ENCODE results near the gene ACOT11. TPM values are rescaled to one million over a fixed set of nuclear protein-coding genes. Genes with fewer than 3 reads are reported as not detected.
"Not testable (repeated sequence)": the region's sequence is repeated elsewhere in the genome, so short reads cannot be mapped to it uniquely, and the experiment has no call there.

The ACOT11 gene
- total and polyA plus RNA-seq, 3 experiments from 2014 or later: 0.09 to 0.58 (median 0.37) TPM

GRCh38 chr1:54506594-54506993 is 41.4 kb upstream of the ACOT11 start:
- Mint-ChIP-seq H3K27ac (no peak overlapping the region), H3K4me3 (no peak overlapping the region), H3K27me3 (peaks cover 13 to 29% of the 10 kb centered on the region in 2 donors), H3K9me3 (no peaks in the 10 kb centered on the region), H3K36me3 (peaks cover 0 to 1% (median 0%) of the 10 kb centered on the region in 3 donors), H3K4me1 (no peaks in the 10 kb centered on the region)
- Histone ChIP-seq H3K9me3 (ENCODE audit: low read length) (no peaks in the 10 kb centered on the region), H3K27me3 (ENCODE audit: insufficient read depth, low read length, poor library complexity, severe bottlenecking) (no peaks in the 10 kb centered on the region), H3K27ac (ENCODE audit: low read depth, low read length) (no peak overlapping the region), H3K4me3 (ENCODE audit: low read length) (no peak overlapping the region), H3K4me1 (ENCODE audit: insufficient read depth, low read length) (no peaks in the 10 kb centered on the region), H3K36me3 (ENCODE audit: insufficient read depth, low read length) (no peaks in the 10 kb centered on the region)
- POLR2A ChIA-PET: no interaction called here
- no peak for DNase-seq
- CTCF ChIA-PET: no interaction called here

DNA sequence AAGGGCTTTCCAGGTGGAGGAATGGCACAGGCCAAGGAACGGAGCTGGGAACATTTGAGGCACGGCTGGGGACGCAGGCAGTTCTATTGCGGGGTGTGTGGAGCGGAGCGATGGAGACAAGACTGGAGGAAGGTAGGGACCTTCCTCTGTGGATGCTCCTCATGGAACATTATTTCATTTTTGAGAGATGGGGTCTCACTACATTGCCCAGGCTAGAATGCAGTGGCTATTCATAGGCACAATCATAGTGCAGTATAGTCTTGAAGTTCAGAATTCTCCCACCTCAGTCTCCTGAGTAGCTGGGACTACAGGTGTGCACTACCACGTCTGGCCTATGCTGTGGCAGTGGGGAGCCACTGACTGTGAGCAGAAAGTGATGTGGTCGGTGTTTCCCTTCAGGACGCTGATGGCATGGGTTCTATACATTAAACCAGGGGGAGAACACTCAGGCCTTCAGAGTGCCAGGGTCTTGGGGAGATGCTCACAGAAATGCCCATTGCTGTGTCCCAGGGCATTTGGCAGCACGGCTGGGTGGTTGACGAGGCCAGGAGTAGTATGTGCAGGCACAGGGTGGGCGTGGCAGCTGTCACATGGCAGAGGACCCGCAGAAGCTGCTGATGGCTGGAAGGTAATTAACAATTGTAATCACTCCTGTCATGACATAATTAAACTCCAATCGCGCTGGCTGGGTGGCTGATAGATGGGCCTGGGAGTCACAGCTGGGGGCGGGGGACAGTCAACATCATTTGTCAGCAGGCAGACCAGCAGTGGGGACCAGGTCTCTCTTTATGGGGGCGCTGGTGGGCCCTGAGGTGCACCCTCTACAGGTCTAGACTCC is 40.8 kb upstream of the ACOT11 start:
- no peak for DNase-seq
- POLR2A ChIA-PET: no interaction called here
- Mint-ChIP-seq H3K27ac (no peak overlapping the region), H3K9me3 (no peaks in the 10 kb centered on the region), H3K4me1 (no peaks in the 10 kb centered on the region), H3K36me3 (peaks cover 0 to 1% (median 0%) of the 10 kb centered on the region in 3 donors), H3K4me3 (no peak overlapping the region), H3K27me3 (peaks cover 8 to 24% of the 10 kb centered on the region in 2 donors)
- Histone ChIP-seq H3K4me1 (ENCODE audit: insufficient read depth, low read length) (no peaks in the 10 kb centered on the region), H3K27me3 (ENCODE audit: insufficient read depth, low read length, poor library complexity, severe bottlenecking) (no peaks in the 10 kb centered on the region), H3K4me3 (ENCODE audit: low read length) (no peak overlapping the region), H3K27ac (ENCODE audit: low read depth, low read length) (no peak overlapping the region), H3K36me3 (ENCODE audit: insufficient read depth, low read length) (no peaks in the 10 kb centered on the region), H3K9me3 (ENCODE audit: low read length) (no peaks in the 10 kb centered on the region)
- CTCF ChIA-PET: no interaction called here

DNA sequence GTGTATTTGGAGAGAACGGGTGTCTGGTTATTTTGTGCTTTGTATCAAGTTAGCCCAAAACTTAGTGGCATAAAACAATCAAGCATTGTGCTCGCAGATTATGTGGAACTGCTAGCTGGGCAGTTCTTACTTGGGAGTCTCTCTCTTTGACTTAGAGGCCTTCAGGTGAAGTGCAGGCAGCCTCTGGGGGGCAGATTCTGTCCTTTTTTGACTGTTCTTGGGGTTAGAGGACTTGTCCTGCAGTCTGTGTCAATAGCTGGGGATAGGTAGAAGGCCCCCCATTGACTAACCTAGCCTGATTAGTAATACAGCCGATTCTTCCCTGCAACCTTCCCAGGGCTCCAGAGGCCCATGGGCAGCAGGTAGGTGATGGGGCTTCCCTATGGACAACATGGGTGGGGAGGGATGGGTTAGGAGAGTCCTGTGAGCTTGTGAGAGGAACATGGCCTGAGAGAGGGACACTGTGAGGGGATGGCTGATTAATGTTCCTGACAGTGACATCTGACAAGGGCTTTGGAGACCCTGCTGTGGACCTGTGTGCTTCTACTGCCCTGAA is 37.2 kb upstream of the ACOT11 start:
- no peaks in the 10 kb centered on the region for H3K36me3 ChIP-seq (ENCODE audit: insufficient read depth, low read length)
- H3K27ac ChIP-seq (ENCODE audit: low read depth, low read length): no peak overlapping the region
- Mint-ChIP-seq H3K4me3 (no peak overlapping the region), H3K36me3 (no peaks in the 10 kb centered on the region), H3K27ac (no peak overlapping the region), H3K4me1 (no peaks in the 10 kb centered on the region), H3K27me3 (peaks cover 2 to 20% of the 10 kb centered on the region in 2 donors), H3K9me3 (no peaks in the 10 kb centered on the region)
- ChIA-PET POLR2A (no interaction called here), CTCF (interaction anchor here (1.2 kb wide), 1 partner anchor 21 kb away, joined by 3 read pairs; no protein-coding TSS in a partner anchor)
- no peak for DNase-seq
- no peaks in the 10 kb centered on the region for H3K4me1 ChIP-seq (ENCODE audit: insufficient read depth, low read length)
- no peaks in the 10 kb centered on the region for H3K27me3 ChIP-seq (ENCODE audit: insufficient read depth, low read length, poor library complexity, severe bottlenecking)
- no peaks in the 10 kb centered on the region for H3K9me3 ChIP-seq (ENCODE audit: low read length)
- no peak overlapping the region for H3K4me3 ChIP-seq (ENCODE audit: low read length)

DNA sequence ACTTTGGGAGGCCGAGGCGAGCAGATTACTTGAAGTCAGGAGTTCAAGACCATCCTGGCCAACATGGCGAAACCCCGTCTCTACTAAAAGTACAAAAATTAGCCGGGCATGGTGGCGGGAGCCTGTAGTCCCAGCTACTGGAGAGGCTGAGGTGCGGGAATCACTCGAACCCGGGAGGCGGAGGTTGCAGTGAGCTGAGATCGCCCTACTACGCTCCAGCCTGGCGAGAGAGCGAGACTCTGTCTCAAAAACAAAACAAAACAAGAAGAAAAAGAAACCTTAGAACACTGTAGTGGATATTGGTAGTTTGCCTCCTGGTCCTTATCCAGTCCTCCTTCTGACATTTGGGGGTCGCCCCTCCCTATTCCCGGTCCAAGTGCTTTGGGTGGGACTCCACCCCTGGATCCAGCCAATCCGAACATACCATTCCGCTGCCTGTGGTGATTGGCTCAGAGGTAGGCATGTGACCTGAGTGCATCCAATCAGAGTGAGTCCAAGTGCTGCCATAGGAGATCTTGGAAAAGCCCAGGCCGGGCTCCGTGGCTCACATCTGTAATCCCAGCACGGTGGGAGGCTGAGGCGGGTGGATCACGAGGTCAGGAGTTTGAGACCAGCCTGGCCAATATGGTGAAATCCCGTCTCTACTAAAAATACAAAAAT is 34.0 kb upstream of the ACOT11 start:
- H3K4me3 Mint-ChIP-seq; DNase-seq; H3K4me3 ChIP-seq (ENCODE audit: low read length); H3K4me1 ChIP-seq (ENCODE audit: insufficient read depth, low read length); H3K9me3 ChIP-seq (ENCODE audit: low read length); H3K27me3 ChIP-seq (ENCODE audit: insufficient read depth, low read length, poor library complexity, severe bottlenecking); CTCF ChIA-PET; POLR2A ChIA-PET; H3K36me3 ChIP-seq (ENCODE audit: insufficient read depth, low read length); H3K36me3 Mint-ChIP-seq; H3K4me1 Mint-ChIP-seq; H3K27ac ChIP-seq (ENCODE audit: low read depth, low read length); H3K9me3 Mint-ChIP-seq: not testable (repeated sequence)
- H3K27ac Mint-ChIP-seq: peak overlapping the region in 1 of 8 donors; percentile 74
- H3K27me3 Mint-ChIP-seq: peaks cover 3 to 22% of the 10 kb centered on the region in 2 donors

- H3K4me1 Mint-ChIP-seq: no peaks in the 10 kb centered on the region
- no peak for DNase-seq
- CTCF ChIA-PET: no interaction called here
- Histone ChIP-seq H3K4me1 (ENCODE audit: insufficient read depth, low read length) (no peaks in the 10 kb centered on the region), H3K9me3 (ENCODE audit: low read length) (no peaks in the 10 kb centered on the region), H3K36me3 (ENCODE audit: insufficient read depth, low read length) (no peaks in the 10 kb centered on the region), H3K27ac (ENCODE audit: low read depth, low read length) (no peak overlapping the region), H3K27me3 (ENCODE audit: insufficient read depth, low read length, poor library complexity, severe bottlenecking) (no peaks in the 10 kb centered on the region), H3K4me3 (ENCODE audit: low read length) (no peak overlapping the region)
- H3K27me3 Mint-ChIP-seq: peaks cover 6 to 19% of the 10 kb centered on the region in 2 donors
- no peaks in the 10 kb centered on the region for H3K36me3 Mint-ChIP-seq
- H3K9me3 Mint-ChIP-seq: no peaks in the 10 kb centered on the region
- POLR2A ChIA-PET: no interaction called here
- no peak overlapping the region for H3K4me3 Mint-ChIP-seq
- no peak overlapping the region for H3K27ac Mint-ChIP-seq
These were observed 31.6 kb upstream of the ACOT11 start for GRCh38 chr1:54516249-54516920.

DNA sequence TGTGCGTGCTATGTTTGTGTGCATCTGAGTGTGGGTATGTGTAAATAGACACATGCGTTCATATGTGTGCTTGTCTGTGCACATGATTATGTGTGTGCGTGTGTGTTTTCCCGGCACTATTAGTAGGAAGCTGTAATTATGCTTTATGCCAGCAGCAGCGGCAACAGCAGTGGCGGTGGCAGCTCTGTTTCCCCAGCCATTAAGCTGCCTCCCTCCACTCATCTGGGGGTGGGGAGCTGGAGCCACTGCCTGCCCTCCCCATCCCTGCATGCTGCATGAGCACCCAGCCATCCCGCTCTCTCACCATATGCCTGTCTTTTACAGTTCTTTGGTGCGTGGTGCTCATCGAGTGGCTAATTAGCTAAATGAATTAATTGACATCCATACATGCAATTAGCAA is 30.5 kb upstream of the ACOT11 start:
- no peaks in the 10 kb centered on the region for H3K4me1 ChIP-seq (ENCODE audit: insufficient read depth, low read length)
- H3K36me3 ChIP-seq (ENCODE audit: insufficient read depth, low read length): no peaks in the 10 kb centered on the region
- H3K27me3 Mint-ChIP-seq: peaks cover 6 to 15% of the 10 kb centered on the region in 2 donors
- H3K27me3 ChIP-seq (ENCODE audit: insufficient read depth, low read length, poor library complexity, severe bottlenecking): no peaks in the 10 kb centered on the region
- DNase-seq: no peak
- no peaks in the 10 kb centered on the region for H3K36me3 Mint-ChIP-seq
- H3K4me3 Mint-ChIP-seq: no peak overlapping the region
- no peak overlapping the region for H3K4me3 ChIP-seq (ENCODE audit: low read length)
- ChIA-PET CTCF (interaction anchor here (1.0 kb wide), 1 partner anchor 24 kb away, joined by 3 read pairs; no protein-coding TSS in a partner anchor), POLR2A (no interaction called here)
- no peaks in the 10 kb centered on the region for H3K4me1 Mint-ChIP-seq
- no peaks in the 10 kb centered on the region for H3K9me3 ChIP-seq (ENCODE audit: low read length)
- H3K27ac Mint-ChIP-seq: no peak overlapping the region
- no peak overlapping the region for H3K27ac ChIP-seq (ENCODE audit: low read depth, low read length)
- H3K9me3 Mint-ChIP-seq: no peaks in the 10 kb centered on the region

DNA sequence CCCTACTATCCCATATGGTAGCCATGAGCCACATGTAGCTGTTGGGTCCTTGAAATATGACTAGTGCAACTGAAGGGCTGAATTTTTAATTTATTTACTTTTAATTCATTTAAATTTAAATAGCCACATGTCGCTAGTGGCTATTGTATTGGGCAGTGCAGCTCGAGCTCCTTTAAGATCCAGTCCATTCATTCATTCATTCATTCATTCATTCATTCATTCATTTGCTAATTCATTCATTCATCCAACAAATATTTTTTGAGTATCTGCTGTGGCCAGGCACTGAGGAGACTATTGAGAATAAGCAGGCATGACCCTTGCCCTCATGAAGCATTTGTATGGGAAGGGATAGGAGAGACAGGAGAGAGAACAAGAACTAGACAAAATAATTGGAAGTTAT is 29.5 kb upstream of the ACOT11 start:
- no peaks in the 10 kb centered on the region for H3K36me3 ChIP-seq (ENCODE audit: insufficient read depth, low read length)
- H3K27ac ChIP-seq (ENCODE audit: low read depth, low read length): no peak overlapping the region
- no peak overlapping the region for H3K4me3 ChIP-seq (ENCODE audit: low read length)
- H3K36me3 Mint-ChIP-seq: no peaks in the 10 kb centered on the region
- peaks cover 6 to 10% of the 10 kb centered on the region in 2 donors for H3K27me3 Mint-ChIP-seq
- no peaks in the 10 kb centered on the region for H3K27me3 ChIP-seq (ENCODE audit: insufficient read depth, low read length, poor library complexity, severe bottlenecking)
- H3K9me3 ChIP-seq (ENCODE audit: low read length): no peaks in the 10 kb centered on the region
- no peaks in the 10 kb centered on the region for H3K9me3 Mint-ChIP-seq
- POLR2A ChIA-PET: no interaction called here
- H3K4me1 ChIP-seq (ENCODE audit: insufficient read depth, low read length): no peaks in the 10 kb centered on the region
- H3K27ac Mint-ChIP-seq: no peak overlapping the region
- no peak overlapping the region for H3K4me3 Mint-ChIP-seq
- CTCF ChIA-PET: interaction anchor here (0.7 to 1.1 kb wide), 3 partner anchors 23 to 251 kb away, joined by 3 read pairs; no protein-coding TSS in a partner anchor
- no peak for DNase-seq
- no peaks in the 10 kb centered on the region for H3K4me1 Mint-ChIP-seq

DNA sequence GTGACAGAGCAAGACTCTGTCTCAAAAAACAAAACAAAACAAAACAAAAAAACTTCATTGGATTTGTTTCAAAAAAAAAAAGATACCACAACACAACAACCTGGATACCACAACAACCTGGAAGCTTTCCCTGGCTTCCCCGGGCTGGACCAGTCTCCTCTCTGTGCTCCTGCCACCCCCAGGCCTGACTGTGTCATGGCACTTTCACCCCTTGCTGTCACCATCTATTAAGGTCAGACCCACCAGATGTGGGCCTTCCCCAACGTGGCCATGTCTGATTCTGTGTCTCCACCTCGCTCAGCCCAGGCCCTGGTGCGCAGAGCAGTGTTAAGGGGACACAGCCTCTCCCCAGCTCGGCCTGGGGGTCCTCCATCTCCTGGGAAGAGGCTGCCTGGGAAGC is 28.3 kb upstream of the ACOT11 start:
- Mint-ChIP-seq H3K9me3 (no peaks in the 10 kb centered on the region), H3K4me1 (no peaks in the 10 kb centered on the region), H3K27ac (no peak overlapping the region), H3K36me3 (no peaks in the 10 kb centered on the region), H3K4me3 (no peak overlapping the region), H3K27me3 (peaks cover 6 to 10% of the 10 kb centered on the region in 2 donors)
- Histone ChIP-seq H3K27ac (ENCODE audit: low read depth, low read length) (no peak overlapping the region), H3K9me3 (ENCODE audit: low read length) (no peaks in the 10 kb centered on the region), H3K4me1 (ENCODE audit: insufficient read depth, low read length) (no peaks in the 10 kb centered on the region), H3K27me3 (ENCODE audit: insufficient read depth, low read length, poor library complexity, severe bottlenecking) (no peaks in the 10 kb centered on the region), H3K4me3 (ENCODE audit: low read length) (no peak overlapping the region), H3K36me3 (ENCODE audit: insufficient read depth, low read length) (no peaks in the 10 kb centered on the region)
- no peak for DNase-seq
- POLR2A ChIA-PET: no interaction called here
- CTCF ChIA-PET: interaction anchor here (1.1 kb wide), 1 partner anchor 30 kb away, joined by 3 read pairs; no protein-coding TSS in a partner anchor
